GM12864 (cell line): Measurements from ENCODE around the gene ATP8B4.

Experiments used
- DNase-seq: peaks from one replicate; pipeline ENCODE4 v3.0.0-alpha.2; 2011; ENCODE audit warnings: low read depth
- H3K4me3 ChIP-seq: 2 replicates; pipeline ENCODE4 v1.5.1; 2011; ENCODE audit warnings: mild to moderate bottlenecking, low read depth, low read length, control low read depth
- CTCF ChIP-seq: IDR thresholded peaks from 2 replicates; pipeline ENCODE4 v1.5.1; 2011; ENCODE audit warnings: low read depth, mild to moderate bottlenecking, moderate library complexity, low read length, control low read depth, inconsistent platforms; ENCODE audit errors: missing control alignments

ATP8B4 gene

GRCh38 chr15:49855917-49856637 lies 263.0 kb downstream of the ATP8B4 start:
- H3K4me3 ChIP-seq: no peak overlapping the region
- TF ChIP-seq CTCF: no peak
- DNase-seq: no peak

GRCh38 chr15:49852756-49853155 lies 266.3 kb downstream of the ATP8B4 start:
- TF ChIP-seq CTCF: no peak

DNA sequence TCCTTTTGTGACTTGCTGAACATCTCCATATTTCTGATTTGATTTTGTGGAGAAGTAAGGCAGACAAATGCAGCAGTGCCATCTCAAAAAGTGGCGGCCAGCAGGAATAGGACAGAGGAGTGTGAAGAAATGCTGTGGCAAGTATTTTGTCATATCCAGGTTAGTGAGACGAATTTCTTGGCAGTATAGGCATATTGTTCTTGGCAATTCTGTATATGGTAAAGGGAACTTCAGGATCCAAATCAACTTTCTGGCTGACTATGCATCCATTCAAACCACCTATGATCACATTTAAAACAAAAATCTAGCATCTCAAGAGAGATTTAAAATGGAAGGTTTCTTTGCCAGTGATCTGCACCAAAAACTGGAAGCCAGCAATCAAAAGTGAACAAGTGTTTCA lies 270.2 kb downstream of the ATP8B4 start:
- no peak for DNase-seq
- H3K4me3 ChIP-seq: no peak overlapping the region
- no peak for TF ChIP-seq CTCF

More at GRCh38 chr15:49852756-49853155, 266.3 kb downstream of the ATP8B4 start:
- no peak overlapping the region for H3K4me3 ChIP-seq
- no peak for DNase-seq

GRCh38 chr15:49848282-49848724 lies 270.7 kb downstream of the ATP8B4 start:
- TF ChIP-seq CTCF: no peak

GRCh38 chr15:49847423-49848281 lies 271.4 kb downstream of the ATP8B4 start:
- no peak for TF ChIP-seq CTCF
- H3K4me3 ChIP-seq: no peak overlapping the region
- DNase-seq: no peak

More at GRCh38 chr15:49848282-49848724, 270.7 kb downstream of the ATP8B4 start:
- no peak overlapping the region for H3K4me3 ChIP-seq
- no peak for DNase-seq

GRCh38 chr15:49844390-49844789 lies 274.6 kb downstream of the ATP8B4 start:
- no peak for TF ChIP-seq CTCF
- DNase-seq: no peak

More at GRCh38 chr15:49844390-49844789, 274.6 kb downstream of the ATP8B4 start:
- H3K4me3 ChIP-seq: no peak overlapping the region
